ENCODE measurements around the gene DIS3L2. TPM values are rescaled to one million over a fixed set of nuclear protein-coding genes. Genes with fewer than 3 reads are reported as not detected.

The DIS3L2 gene
- total and polyA plus RNA-seq, 2 of the 8 experiments (the other 6 are each of a cell fraction or from before 2014, with no cell fraction given) = 11.5 to 21.6 TPM

DNA sequence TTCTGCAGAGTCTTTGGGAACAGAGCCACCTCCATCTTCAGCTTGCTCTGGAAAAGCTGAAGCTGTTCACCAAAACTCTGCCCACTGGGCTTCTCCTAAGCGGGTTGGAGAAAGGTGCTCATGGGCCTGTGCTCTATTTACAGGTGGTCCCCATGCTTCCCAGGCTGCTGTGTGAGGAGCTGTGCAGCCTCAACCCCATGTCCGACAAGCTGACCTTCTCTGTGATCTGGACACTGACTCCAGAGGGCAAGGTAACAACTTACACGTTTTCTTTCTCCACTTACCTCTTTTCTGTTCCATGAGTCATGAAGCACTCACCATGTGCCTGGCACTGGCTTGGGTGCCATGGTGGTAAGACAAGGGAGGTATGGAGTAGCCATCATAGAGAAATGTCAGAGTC, 287.6 kb downstream of the DIS3L2 start:
- Histone ChIP-seq H3K56ac (replicated peaks; ENCODE audit: insufficient read length, low read depth, low read length) (no peak overlapping the region), H2BK12ac (ENCODE audit: low read depth, low read length) (no peak overlapping the region), H3K14ac (ENCODE audit: insufficient read length) (no peak overlapping the region), H3K9me3 (ENCODE audit: insufficient read depth in 2 of 2, low read depth in 1 of 2, low read length in 1 of 2) (no peaks in the 10 kb centered on the region), H2BK20ac (ENCODE audit: low read length) (no peak overlapping the region), H4K20me1 (replicated peaks in 1 of 2; ENCODE audit: control insufficient read depth in 1 of 2, insufficient read depth in 2 of 2, low read length in 2 of 2) (no peaks in the 10 kb centered on the region), H2AFZ (ENCODE audit: low read length) (no peak overlapping the region), H3K79me2 (ENCODE audit: control insufficient read depth in 1 of 2, insufficient read depth in 2 of 2, low read length in 2 of 2) (no peaks in the 10 kb centered on the region), H3K23me2 (ENCODE audit: low read depth, low read length) (no peaks in the 10 kb centered on the region), H3K4me1 (replicated peaks in 1 of 4; ENCODE audit: control insufficient read depth in 3 of 4, insufficient read depth in 4 of 4, low read length in 3 of 4) (peaks cover 0 to 3% (median 0%) of the 10 kb centered on the region in 4 experiments; a peak in 1 of 7 replicates), H3K4me2 (ENCODE audit: insufficient read depth in 1 of 2, low read depth in 2 of 2, low read length in 2 of 2) (no peak overlapping the region), H4K8ac (ENCODE audit: extremely low read depth, insufficient read depth, low read length) (no peak overlapping the region), H3K18ac (ENCODE audit: extremely low read depth, low read length) (no peak overlapping the region), H2BK120ac (replicated peaks; ENCODE audit: low read depth, low read length) (no peak overlapping the region), H3K23ac (ENCODE audit: insufficient read length) (no peak overlapping the region), H4K91ac (replicated peaks; ENCODE audit: insufficient read length, low read length) (no peak overlapping the region), H3K9ac (replicated peaks in 1 of 4; ENCODE audit: extremely low read depth in 1 of 4, low read depth in 3 of 4, low read length in 3 of 4) (no peak overlapping the region), H3K27ac (ENCODE audit: low read depth, low read length) (no peak overlapping the region), H3K36me3 (ENCODE audit: control insufficient read depth in 2 of 4, insufficient read depth in 4 of 4, low read length in 3 of 4) (no peaks in the 10 kb centered on the region; a peak in 1 of 8 replicates), H2BK5ac (ENCODE audit: low read depth, low read length) (no peak overlapping the region), H3K79me1 (ENCODE audit: low read depth, low read length) (no peaks in the 10 kb centered on the region), H3K4ac (replicated peaks; ENCODE audit: insufficient read length, low read depth, low read length) (no peak overlapping the region), H3K27me3 (replicated peaks in 1 of 4; ENCODE audit: control insufficient read depth in 3 of 4, extremely low read depth in 1 of 4, insufficient read depth in 3 of 4, low read length in 3 of 4) (no peaks in the 10 kb centered on the region), H2AK5ac (ENCODE audit: low read depth, low read length) (no peak overlapping the region), H4K5ac (ENCODE audit: insufficient read length, low read depth, low read length) (no peak overlapping the region), H3K4me3 (ENCODE audit: extremely low read depth in 1 of 4, insufficient read depth in 2 of 4, low read depth in 3 of 4, low read length in 4 of 4) (no peak overlapping the region), H2BK15ac (ENCODE audit: low read length) (no peak overlapping the region)
- no peak for TF ChIP-seq POLR2A (IDR thresholded peaks at IDR 0.05; ENCODE audit: control extremely low read depth in 1 of 2, low read depth in 2 of 2, low read length in 2 of 2)
- TF ChIP-seq, protein P1, sequence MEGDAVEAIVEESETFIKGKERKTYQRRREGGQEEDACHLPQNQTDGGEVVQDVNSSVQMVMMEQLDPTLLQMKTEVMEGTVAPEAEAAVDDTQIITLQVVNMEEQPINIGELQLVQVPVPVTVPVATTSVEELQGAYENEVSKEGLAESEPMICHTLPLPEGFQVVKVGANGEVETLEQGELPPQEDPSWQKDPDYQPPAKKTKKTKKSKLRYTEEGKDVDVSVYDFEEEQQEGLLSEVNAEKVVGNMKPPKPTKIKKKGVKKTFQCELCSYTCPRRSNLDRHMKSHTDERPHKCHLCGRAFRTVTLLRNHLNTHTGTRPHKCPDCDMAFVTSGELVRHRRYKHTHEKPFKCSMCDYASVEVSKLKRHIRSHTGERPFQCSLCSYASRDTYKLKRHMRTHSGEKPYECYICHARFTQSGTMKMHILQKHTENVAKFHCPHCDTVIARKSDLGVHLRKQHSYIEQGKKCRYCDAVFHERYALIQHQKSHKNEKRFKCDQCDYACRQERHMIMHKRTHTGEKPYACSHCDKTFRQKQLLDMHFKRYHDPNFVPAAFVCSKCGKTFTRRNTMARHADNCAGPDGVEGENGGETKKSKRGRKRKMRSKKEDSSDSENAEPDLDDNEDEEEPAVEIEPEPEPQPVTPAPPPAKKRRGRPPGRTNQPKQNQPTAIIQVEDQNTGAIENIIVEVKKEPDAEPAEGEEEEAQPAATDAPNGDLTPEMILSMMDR (IDR thresholded peaks at IDR 0.05; ENCODE audit: control extremely low read depth in 1 of 3, insufficient read depth in 1 of 3, low read depth in 1 of 3, low read length in 3 of 3) = no peak
- no peak for TF ChIP-seq BRCA1 (IDR thresholded peaks at IDR 0.05; ENCODE audit: low read depth, low read length)
- no peak for TF ChIP-seq TEAD4 (IDR thresholded peaks at IDR 0.05; ENCODE audit: low read depth, low read length)
- no peak for TF ChIP-seq POU5F1 (IDR thresholded peaks at IDR 0.05; ENCODE audit: low read depth, low read length)
- TF ChIP-seq EZH2 (IDR thresholded peaks at IDR 0.05; ENCODE audit: low read depth, low read length, severe bottlenecking) = no peak
- TF ChIP-seq JUND (IDR thresholded peaks at IDR 0.05; ENCODE audit: low read length) = no peak
- TF ChIP-seq SAP30 (IDR thresholded peaks at IDR 0.05; ENCODE audit: insufficient read depth, insufficient replicate concordance, low read length) = no peak
- no peak for TF ChIP-seq SIX5 (IDR thresholded peaks at IDR 0.05; ENCODE audit: low read depth, low read length)
- no peak for TF ChIP-seq SP4 (IDR thresholded peaks at IDR 0.05; ENCODE audit: low read length)
- TF ChIP-seq NRF1 (IDR thresholded peaks at IDR 0.05; ENCODE audit: low read depth, low read length) = no peak
- DNase-seq (ENCODE audit: low read depth in 1 of 2, low spot score in 2 of 2) (no peak), FAIRE-seq (no peak)
- CTCF ChIA-PET (ENCODE audit: partially characterized antibody) = interaction anchor here (0.9 to 1.9 kb wide), 5 partner anchors 12 to 71 kb away, joined by 4 to 7 read pairs (median 4); no protein-coding TSS in a partner anchor
- 84% methylated on average over 3 of the region's 3 CpGs; no CpG with 5 or more reads in 1 of the 2 experiments for WGBS, 2 experiments (ENCODE audit: extremely low coverage in 1 of 2, insufficient coverage in 1 of 2, insufficient read length in 1 of 2, insufficient replicate concordance in 2 of 2, low coverage in 1 of 2, low lambda C conversion rate in 2 of 2, missing lambda C conversion rate in 1 of 2)
- POLR2A ChIA-PET (ENCODE audit: partially characterized antibody) = no interaction called here

All from H1 (cell line).